GM12872 (cell line): ENCODE measurements around the gene ITGA2.

Source experiments
- TF ChIP-seq, protein P1 (sequence below): IDR thresholded peaks from 3 replicates; pipeline ENCODE4 v1.5.1; 2011; ENCODE audit warnings: low read depth, mild to moderate bottlenecking, low read length, moderate library complexity; ENCODE audit not compliant: insufficient read depth

The ITGA2 gene

DNA sequence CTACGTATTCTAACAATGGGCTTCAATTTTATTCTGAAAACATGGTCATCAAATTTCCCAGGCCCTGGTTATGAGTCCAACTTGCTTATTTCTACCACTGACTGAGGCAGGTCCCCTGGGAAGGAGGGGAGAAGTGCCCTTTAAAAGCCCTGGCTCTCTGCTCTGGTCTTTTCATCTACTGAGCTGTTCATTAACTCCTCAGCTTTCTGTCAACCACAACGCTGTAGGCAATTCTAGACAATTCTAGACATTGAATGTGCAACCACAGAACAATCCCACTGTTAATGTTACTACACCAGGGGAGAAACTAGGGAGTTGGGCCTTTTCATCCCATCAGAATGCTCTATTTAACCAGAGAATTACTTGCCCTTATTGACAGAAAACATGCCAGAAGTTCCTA, 110.4 kb downstream of the ITGA2 start:
- TF ChIP-seq, protein P1, sequence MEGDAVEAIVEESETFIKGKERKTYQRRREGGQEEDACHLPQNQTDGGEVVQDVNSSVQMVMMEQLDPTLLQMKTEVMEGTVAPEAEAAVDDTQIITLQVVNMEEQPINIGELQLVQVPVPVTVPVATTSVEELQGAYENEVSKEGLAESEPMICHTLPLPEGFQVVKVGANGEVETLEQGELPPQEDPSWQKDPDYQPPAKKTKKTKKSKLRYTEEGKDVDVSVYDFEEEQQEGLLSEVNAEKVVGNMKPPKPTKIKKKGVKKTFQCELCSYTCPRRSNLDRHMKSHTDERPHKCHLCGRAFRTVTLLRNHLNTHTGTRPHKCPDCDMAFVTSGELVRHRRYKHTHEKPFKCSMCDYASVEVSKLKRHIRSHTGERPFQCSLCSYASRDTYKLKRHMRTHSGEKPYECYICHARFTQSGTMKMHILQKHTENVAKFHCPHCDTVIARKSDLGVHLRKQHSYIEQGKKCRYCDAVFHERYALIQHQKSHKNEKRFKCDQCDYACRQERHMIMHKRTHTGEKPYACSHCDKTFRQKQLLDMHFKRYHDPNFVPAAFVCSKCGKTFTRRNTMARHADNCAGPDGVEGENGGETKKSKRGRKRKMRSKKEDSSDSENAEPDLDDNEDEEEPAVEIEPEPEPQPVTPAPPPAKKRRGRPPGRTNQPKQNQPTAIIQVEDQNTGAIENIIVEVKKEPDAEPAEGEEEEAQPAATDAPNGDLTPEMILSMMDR, result no peak

DNA sequence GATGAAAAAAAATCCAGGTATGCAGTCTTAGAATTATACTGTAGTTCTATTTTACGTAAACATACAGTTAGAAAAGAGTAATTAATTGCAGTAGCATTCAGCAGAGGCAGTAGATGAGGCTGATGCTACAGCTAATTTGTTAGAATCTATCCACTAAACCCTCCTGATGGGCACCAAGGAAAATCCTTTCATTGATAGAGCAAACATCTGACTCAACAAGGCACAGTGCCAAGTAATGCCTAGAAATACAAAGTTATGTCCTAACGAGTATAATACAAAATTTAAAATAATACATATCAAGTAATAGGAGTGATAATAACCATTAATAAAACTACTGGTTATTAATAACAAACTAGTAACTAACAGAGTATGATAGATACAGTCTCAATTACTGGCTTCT, 111.5 kb downstream of the ITGA2 start:
- TF ChIP-seq, protein P1, result no peak

DNA sequence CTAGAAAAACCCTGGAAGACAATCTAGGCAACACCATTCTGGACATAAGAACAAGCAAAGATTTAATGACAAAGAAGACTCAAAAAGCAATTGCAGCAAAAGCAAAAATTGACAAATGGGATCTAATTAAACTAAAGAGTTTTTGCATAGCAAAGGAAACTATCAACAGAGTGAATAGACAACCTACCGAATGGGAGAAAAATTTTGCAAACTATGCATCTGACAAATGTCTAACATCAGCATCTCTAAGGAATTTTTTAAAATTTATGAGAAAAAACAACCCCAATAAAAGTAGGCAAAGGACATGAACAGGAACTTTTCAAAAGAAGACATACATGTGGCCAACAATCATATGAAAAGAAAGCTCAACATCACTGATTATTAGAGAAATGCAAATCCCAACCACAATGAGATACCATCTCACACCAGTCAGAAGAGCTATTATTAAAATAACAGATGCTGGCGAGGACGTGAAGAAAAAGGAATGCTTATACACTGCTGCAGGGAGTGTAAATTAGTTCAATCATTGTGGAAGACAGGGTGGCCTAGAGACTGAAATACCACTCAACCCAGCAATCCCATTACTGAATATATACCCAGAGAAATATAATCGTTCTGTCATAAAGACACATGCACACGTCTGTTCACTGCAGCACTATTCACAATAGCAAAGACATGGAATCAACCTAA, 116.6 kb downstream of the ITGA2 start:
- TF ChIP-seq, protein P1, result no peak

DNA sequence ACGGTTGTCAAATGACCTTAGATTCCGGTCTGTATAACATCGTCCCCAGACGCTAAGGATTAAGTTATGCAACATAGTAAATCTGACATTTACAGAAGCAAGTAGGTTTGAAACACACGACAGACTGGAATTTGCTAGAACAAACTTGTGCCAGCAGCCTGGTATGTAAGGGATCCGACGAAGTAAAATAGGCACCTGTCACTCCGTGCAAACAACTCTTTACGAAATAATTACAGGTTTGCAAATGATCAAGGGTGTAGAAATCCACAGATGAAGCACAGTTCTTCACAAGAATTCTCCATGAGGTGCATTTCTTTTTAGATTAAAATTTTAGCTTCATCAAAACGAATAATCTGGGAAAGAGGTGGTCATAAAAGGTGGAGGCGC, 119.9 kb downstream of the ITGA2 start:
- TF ChIP-seq, protein P1, result no peak

DNA sequence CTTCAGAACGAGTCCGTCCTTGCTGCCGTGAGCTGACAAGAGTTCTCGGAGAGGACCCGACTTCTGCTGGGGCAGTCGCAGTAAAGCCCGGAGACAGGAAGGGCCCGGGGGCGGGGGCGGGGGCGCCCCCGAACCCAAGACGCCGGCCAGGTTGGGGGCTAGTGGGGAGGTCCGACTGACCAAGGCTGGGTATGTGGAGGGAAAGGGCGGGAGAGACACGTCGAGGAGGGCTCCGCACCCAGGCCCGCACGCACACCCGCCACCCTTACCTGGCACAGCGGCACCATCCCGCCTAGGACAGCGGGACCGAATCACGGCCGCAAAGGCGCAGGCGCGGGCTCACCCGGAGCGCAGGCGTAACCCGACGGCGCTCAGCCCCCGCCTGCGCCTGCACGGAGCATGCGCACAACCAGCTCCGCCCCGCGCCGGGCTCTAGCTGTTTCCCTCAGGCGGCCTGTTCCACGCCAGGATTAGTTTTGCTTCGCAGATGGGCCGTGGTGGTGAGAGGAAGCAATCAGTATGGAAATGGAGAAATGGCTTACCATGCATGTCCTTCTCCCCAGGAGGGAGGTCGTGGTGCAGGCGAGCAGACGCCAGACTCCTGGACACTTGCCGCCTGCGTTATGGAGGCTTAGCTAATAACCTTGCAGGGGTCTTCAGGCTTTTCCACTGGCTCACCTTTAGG, 120.4 kb downstream of the ITGA2 start, which contains the start of gene MOCS2:
MOCS2 (minus strand) TSS at position 315 of the 685 bp plus-strand sequence. CDS start 2,583 bp downstream, outside the sequence.
- TF ChIP-seq, protein P1, result no peak

DNA sequence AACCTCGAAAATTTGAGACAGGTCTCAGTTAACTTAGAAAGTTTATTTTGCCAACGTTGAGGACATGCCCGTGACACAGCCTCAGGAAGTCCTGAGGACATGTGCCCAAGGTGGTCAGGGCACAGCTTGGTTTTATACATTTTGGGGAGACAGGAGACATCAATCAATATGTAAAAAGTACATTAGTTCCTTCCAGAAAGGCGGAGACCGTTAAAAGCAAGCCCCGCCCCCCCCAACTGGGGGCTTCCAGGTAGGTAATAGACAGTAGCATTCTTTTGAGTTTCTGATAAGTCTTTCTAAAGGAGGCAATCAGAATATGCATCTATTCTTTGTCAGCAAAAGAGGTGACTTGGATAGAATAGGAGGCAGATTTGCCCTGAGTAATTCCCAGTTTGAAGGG, 121.0 kb downstream of the ITGA2 start:
- TF ChIP-seq, protein P1, result no peak

DNA sequence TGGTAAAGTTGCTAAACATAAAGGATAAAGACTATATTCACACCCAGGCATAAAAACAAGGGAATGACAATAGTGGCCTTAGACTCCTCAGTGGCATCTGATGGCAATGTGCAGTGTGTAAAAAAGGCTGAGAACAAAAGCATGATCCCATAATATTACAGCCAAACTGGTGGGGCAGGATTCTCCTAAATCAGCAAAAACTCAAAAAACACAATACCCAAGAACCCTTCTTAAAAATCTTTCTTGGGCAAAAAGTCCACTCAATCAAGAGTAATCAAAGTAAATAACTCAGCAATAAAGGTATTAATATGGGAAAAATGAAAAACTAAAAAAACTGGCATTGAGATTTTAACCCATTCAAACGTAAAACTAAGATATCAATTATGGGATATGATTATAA, 122.0 kb downstream of the ITGA2 start:
- TF ChIP-seq, protein P1, result no peak
